Activated naive CD4-positive, alpha-beta T cell treated with Interleukin-2 at 50 U/mL for 16 hours (primary cell): Measurements from ENCODE around the gene FBXO24.

Experiments
- DNase-seq: peaks from one replicate; pipeline ENCODE4 v3.0.0-alpha.2; 2020

FBXO24 gene

GRCh38 chr7:100626530-100627237 is 40.6 kb downstream of the FBXO24 start:
- DNase-seq = peak; percentile 86

GRCh38 chr7:100627238-100627549 is 41.1 kb downstream of the FBXO24 start:
- no peak for DNase-seq

GRCh38 chr7:100629117-100629716 is 43.1 kb downstream of the FBXO24 start:
- peak; percentile 13 for DNase-seq

GRCh38 chr7:100630066-100630465 is 43.9 kb downstream of the FBXO24 start:
- DNase-seq = no peak

GRCh38 chr7:100632951-100633717 is 47.0 kb downstream of the FBXO24 start:
- DNase-seq = peak; percentile 70

- DNase-seq = no peak
Observed at GRCh38 chr7:100639995-100640516, 53.9 kb downstream of the FBXO24 start.

GRCh38 chr7:100640517-100641440 is 54.7 kb downstream of the FBXO24 start:
- no peak for DNase-seq

GRCh38 chr7:100641463-100641859 is 55.3 kb downstream of the FBXO24 start, which contains the start of gene TFR2:
TSS of gene TFR2 (minus strand) at chr7:100641552. CDS start at chr7:100641509, 43 bp downstream.
- no peak for DNase-seq

- no peak for DNase-seq
Observed at GRCh38 chr7:100641860-100642533, 55.9 kb downstream of the FBXO24 start.

- DNase-seq = peak; percentile 11
Observed at GRCh38 chr7:100642534-100642907, 56.4 kb downstream of the FBXO24 start.

- DNase-seq = no peak
Observed at GRCh38 chr7:100649826-100650565, 63.9 kb downstream of the FBXO24 start.
